ENCODE data around the gene HID1.

Gene HID1

GRCh38 chr17:74950207-74950606, 22.4 kb downstream of the HID1 start:
- DNase-seq = no peak
- H3K27ac ChIP-seq (ENCODE audit: low read length) = no peak overlapping the region
- H3K4me2 ChIP-seq (ENCODE audit: low read depth, low read length) = no peak overlapping the region
- H3K27me3 ChIP-seq (replicated peaks; ENCODE audit: insufficient read depth, low read length) = peaks cover 86% of the 10 kb centered on the region
- H3K9me2 ChIP-seq (replicated peaks; ENCODE audit: insufficient read depth, low read length) = no peaks in the 10 kb centered on the region
- H3K79me2 ChIP-seq (ENCODE audit: low read length) = no peaks in the 10 kb centered on the region
- no peak for TF ChIP-seq CTCF (IDR thresholded peaks at IDR 0.05; ENCODE audit: low read length)
- no peak for TF ChIP-seq EZH2phosphoT487 (IDR thresholded peaks at IDR 0.05; ENCODE audit: low read length)
- TF ChIP-seq EZH2 (optimal IDR thresholded peaks at IDR 0.05; ENCODE audit: low read depth, low read length) = no peak
- no peaks in the 10 kb centered on the region for H3K9me3 ChIP-seq (replicated peaks; ENCODE audit: insufficient read depth, low read length)
- H4K20me1 ChIP-seq (ENCODE audit: insufficient read depth, low read length) = no peaks in the 10 kb centered on the region
- H3K4me1 ChIP-seq (ENCODE audit: low read length) = peaks cover 6% of the 10 kb centered on the region; the same call in 1 of the 2 replicates
- no peak overlapping the region for H2AFZ ChIP-seq (ENCODE audit: low read length)
- H3F3A ChIP-seq (ENCODE audit: insufficient read depth, low read length) = no peaks in the 10 kb centered on the region
- H3K36me3 ChIP-seq (replicated peaks; ENCODE audit: insufficient read depth, low read length) = no peaks in the 10 kb centered on the region
- no peak overlapping the region for H3K9ac ChIP-seq (ENCODE audit: low read length)
- H3K4me3 ChIP-seq (ENCODE audit: low read length) = no peak overlapping the region

- H3K9ac ChIP-seq (ENCODE audit: low read length) = no peak overlapping the region
- no peak for TF ChIP-seq EZH2phosphoT487 (IDR thresholded peaks at IDR 0.05; ENCODE audit: low read length)
- TF ChIP-seq EZH2 (optimal IDR thresholded peaks at IDR 0.05; ENCODE audit: low read depth, low read length) = no peak
- no peak for TF ChIP-seq CTCF (IDR thresholded peaks at IDR 0.05; ENCODE audit: low read length)
- H4K20me1 ChIP-seq (ENCODE audit: insufficient read depth, low read length) = no peaks in the 10 kb centered on the region
- no peaks in the 10 kb centered on the region for H3K9me3 ChIP-seq (replicated peaks; ENCODE audit: insufficient read depth, low read length)
- H3K36me3 ChIP-seq (replicated peaks; ENCODE audit: insufficient read depth, low read length) = no peaks in the 10 kb centered on the region
- H2AFZ ChIP-seq (ENCODE audit: low read length) = no peak overlapping the region
- no peak for DNase-seq
- H3K27me3 ChIP-seq (replicated peaks; ENCODE audit: insufficient read depth, low read length) = peaks cover 86% of the 10 kb centered on the region
- peaks cover 7% of the 10 kb centered on the region; the same call in 1 of the 2 replicates for H3K4me1 ChIP-seq (ENCODE audit: low read length)
- H3K9me2 ChIP-seq (replicated peaks; ENCODE audit: insufficient read depth, low read length) = no peaks in the 10 kb centered on the region
- H3K27ac ChIP-seq (ENCODE audit: low read length) = no peak overlapping the region
- no peaks in the 10 kb centered on the region for H3F3A ChIP-seq (ENCODE audit: insufficient read depth, low read length)
- H3K4me3 ChIP-seq (ENCODE audit: low read length) = no peak overlapping the region
- no peaks in the 10 kb centered on the region for H3K79me2 ChIP-seq (ENCODE audit: low read length)
- H3K4me2 ChIP-seq (ENCODE audit: low read depth, low read length) = no peak overlapping the region
Observed at GRCh38 chr17:74949455-74950115, 23.0 kb downstream of the HID1 start.

DNA sequence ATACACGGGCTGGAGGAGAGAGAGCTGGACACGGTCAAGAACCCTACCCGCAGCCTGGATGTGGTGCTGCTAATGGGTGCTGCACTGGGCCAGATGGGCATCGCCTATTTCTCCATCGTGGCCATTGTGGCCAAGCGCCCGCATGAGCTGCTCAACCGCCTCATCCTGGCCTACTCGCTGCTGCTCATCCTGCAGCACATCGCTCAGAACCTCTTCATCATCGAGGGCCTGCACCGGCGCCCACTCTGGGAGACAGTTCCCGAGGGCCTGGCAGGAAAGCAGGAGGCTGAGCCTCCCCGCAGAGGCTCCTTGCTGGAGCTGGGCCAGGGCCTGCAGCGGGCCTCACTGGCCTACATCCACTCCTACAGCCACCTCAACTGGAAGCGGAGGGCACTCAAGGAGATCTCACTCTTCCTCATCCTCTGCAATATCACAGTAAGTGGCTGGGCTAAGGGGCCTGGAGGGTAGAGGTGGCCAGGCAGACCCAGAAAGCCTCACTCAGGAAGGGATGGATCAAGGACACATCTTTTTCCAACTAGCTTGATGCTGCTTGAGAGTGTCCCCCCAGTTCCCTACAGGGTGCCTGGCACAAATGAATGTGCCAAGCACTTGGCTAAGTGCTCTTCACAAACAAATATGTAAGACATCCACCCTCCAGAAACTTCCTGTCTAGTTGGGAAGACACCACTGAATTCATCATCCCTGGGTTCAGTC, 25.4 kb downstream of the HID1 start:
- Histone ChIP-seq H3K9me3 (replicated peaks; ENCODE audit: insufficient read depth, low read length) (no peaks in the 10 kb centered on the region), H2AFZ (ENCODE audit: low read length) (no peak overlapping the region), H4K20me1 (ENCODE audit: insufficient read depth, low read length) (no peaks in the 10 kb centered on the region), H3K79me2 (ENCODE audit: low read length) (no peaks in the 10 kb centered on the region), H3K27me3 (replicated peaks; ENCODE audit: insufficient read depth, low read length) (peaks cover 84% of the 10 kb centered on the region), H3K4me3 (ENCODE audit: low read length) (no peak overlapping the region), H3K4me1 (ENCODE audit: low read length) (peaks cover 7% of the 10 kb centered on the region; the same call in 1 of the 2 replicates), H3K4me2 (ENCODE audit: low read depth, low read length) (no peak overlapping the region), H3F3A (ENCODE audit: insufficient read depth, low read length) (no peaks in the 10 kb centered on the region), H3K9ac (ENCODE audit: low read length) (no peak overlapping the region), H3K9me2 (replicated peaks; ENCODE audit: insufficient read depth, low read length) (no peaks in the 10 kb centered on the region), H3K27ac (ENCODE audit: low read length) (no peak overlapping the region), H3K36me3 (replicated peaks; ENCODE audit: insufficient read depth, low read length) (no peaks in the 10 kb centered on the region)
- TF ChIP-seq EZH2phosphoT487 (IDR thresholded peaks at IDR 0.05; ENCODE audit: low read length) (no peak), CTCF (IDR thresholded peaks at IDR 0.05; ENCODE audit: low read length) (no peak), EZH2 (optimal IDR thresholded peaks at IDR 0.05; ENCODE audit: low read depth, low read length) (no peak)
- DNase-seq = no peak
